ENCODE measurements around the gene TSPAN10.

Gene TSPAN10

DNA sequence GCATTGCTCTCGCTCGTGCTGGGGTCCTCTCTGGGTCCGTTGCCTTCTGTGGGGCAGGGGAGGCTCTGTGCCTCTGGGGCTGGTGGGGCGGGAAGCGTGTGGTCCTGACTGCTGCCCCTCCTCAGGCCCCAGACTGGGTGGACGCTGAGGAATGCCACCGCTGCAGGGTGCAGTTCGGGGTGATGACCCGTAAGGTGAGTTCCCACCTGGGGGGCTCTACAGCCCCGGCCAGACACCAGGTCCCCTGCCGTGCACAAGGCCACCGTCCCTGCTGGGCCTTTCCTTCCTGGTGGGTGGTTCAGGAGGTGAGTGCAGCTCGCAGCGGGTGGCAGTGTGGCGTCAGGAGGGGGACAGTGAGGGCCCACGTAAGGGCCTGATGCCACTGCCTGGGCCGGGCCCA lies 53.6 kb downstream of the TSPAN10 start:
- no peak for DNase-seq

DNA sequence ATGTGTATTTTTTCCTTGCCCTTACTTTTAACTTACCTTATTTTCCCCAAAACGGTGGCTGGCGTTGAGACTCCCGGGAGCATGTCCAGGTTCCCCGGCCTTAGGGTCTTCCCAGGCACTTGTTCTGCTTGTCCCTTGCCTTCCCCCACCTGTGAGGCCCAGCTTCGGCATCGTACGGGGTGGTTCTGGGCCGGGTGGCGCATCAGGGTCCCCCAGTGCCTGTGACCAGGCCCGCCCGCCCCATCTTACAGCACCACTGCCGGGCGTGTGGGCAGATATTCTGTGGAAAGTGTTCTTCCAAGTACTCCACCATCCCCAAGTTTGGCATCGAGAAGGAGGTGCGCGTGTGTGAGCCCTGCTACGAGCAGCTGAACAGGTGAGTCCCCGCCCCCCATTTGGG lies 54.2 kb downstream of the TSPAN10 start:
- DNase-seq, result no peak

DNA sequence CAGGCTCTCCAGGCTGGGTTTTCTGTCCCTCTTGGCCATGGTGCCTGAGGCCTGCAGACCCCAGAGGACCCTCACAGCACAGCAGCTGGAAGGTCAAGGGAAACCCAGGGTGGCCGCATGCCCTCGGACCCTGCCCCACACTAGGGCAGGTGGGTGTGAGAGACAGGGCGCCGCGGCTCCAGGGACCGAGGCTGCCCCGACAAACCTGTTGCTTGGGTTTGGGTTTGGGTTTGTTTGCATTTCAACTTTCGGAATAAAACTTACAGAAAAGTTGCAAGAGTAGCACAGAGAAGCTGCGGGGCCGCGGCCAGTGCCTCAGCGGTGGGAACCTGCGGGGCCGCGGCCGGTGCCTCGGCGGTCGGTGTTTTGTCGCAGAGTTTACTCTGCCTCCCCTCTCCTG lies 54.6 kb downstream of the TSPAN10 start:
- no peak for DNase-seq

DNA sequence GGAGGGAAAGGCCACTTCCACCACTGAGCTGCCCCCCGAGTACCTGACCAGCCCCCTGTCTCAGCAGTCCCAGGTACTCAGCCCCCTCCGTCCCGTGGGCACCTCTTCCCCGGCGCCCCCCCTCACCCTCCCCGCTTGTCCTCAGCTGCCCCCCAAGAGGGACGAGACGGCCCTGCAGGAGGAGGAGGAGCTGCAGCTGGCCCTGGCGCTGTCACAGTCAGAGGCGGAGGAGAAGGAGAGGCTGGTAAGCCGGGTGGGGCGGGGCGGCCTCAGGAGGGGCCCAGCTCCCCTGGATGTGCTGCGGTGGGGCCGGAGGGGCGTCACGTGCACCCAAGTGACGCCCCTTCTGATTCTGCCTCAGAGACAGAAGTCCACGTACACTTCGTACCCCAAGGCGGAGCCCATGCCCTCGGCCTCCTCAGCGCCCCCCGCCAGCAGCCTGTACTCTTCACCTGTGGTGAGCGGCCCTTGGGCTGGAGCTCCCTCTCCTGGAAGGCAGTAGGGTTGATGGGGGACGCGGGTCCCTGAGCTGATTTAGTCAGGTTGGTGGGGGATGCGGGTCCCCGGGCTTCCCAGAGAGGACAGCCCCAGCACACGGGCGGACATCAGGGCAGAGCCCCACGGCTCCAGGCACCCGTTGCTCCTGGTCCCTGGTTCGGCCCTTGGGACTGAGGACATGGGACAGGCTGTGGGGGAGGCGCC lies 56.7 kb downstream of the TSPAN10 start:
- DNase-seq, result no peak

DNA sequence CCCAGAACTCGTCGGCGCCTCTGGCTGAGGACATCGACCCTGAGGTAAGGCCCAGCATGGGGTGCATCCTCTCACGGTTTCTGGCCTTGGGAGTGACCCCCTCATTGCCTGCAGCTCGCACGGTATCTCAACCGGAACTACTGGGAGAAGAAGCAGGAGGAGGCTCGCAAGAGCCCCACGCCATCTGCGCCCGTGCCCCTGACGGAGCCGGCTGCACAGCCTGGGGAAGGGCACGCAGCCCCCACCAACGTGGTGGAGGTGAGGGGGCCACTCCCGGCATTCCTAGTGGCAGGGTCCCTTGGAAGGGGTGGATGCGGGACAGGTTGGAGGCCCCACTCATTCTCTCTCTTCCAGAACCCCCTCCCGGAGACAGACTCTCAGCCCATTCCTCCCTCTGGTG lies 57.8 kb downstream of the TSPAN10 start:
- DNase-seq, result no peak

DNA sequence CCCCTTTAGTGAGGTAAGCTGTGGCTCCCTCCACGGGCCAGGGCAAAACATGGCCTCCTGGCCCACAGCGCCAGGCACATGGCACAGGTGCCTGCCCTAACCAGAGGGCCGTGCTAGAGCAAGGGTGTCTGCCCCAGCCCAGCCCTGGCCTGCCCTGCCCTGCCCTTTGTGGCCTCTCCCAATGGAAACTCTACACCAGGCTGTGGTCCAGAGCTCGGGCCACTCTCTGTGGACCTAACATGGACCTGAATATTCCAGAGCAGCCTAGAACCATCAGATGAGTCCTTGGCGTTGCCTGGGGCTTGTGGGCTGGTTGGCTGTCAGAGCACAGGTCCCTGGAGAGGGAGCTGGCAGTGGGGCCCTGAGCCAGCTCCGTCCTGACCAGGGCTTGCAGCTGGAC lies 58.2 kb downstream of the TSPAN10 start:
- DNase-seq, result no peak

DNA sequence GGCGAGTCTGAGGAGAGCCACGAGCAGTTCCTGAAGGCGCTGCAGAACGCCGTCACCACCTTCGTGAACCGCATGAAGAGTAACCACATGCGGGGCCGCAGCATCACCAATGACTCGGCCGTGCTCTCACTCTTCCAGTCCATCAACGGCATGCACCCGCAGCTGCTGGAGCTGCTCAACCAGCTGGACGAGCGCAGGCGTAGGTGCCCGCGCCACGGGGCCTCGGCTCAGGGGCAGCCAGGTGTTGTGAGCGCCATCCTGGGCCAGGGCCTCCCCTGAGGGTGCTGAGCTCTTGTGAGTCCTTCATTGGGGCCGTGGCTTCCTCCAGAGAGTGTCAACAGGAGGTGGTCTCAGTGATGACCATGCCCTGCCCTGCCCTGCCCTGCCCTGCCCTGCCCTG lies 58.8 kb downstream of the TSPAN10 start:
- DNase-seq, result no peak

DNA sequence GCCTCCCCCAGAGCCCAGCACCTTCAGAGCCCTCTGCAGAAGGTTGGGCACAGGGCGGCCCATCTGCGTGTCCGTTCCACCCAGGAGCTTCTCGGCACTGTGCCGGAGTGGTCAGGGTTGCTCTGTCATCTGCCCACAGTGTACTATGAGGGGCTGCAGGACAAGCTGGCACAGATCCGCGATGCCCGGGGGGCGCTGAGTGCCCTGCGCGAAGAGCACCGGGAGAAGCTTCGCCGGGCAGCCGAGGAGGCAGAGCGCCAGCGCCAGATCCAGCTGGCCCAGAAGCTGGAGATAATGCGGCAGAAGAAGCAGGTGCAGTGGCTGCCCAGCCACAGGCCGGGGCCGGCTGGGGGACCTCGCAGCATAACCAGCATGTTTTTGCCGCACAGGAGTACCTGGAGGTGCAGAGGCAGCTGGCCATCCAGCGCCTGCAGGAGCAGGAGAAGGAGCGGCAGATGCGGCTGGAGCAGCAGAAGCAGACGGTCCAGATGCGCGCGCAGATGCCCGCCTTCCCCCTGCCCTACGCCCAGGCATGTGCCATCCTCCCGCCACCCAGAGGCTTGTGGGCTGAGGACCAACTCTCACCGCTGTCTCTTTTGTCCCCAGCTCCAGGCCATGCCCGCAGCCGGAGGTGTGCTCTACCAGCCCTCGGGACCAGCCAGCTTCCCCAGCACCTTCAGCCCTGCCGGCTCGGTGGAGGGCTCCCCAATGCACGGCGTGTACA lies 59.4 kb downstream of the TSPAN10 start:
- DNase-seq, result no peak

DNA sequence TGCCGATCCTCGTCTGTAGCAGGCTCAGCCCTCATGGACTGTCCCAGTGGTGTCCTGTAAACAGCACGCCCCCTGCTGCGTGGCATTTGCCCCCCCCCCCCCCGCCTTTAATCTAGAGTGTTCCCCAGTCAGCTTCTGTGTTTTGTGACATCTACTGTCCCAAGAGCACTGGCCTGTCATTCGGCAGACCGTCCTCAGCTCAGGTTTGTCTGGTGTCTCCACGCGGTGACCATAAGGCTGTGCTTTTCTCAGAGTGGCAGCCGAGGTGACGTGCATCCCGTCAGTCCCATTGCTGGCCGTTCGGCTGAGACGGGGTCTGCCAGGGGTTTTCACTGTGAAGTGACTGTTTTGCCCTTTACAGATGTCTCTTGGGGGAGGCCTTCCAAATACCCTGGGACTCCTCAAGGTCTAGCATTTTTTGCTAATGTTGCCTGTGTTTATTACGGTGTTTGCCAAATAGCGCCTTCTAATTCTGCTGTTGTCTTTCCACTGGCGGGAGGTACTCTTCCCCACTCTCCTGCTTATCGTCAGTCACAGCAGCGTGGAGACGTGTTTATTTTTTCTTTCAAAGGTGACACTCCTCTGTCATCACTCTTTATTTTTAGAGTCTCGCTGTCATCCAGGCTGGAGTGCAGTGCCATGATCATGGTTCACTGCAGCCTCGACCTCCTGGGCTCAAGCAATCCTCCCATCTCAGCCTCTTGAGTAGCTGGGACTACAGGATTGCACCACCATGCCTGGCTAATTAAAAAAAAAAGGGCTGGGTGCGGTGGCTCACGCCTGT lies 60.5 kb downstream of the TSPAN10 start:
- DNase-seq, result no peak
